Measurements from ENCODE around the gene ZNF566. TPM values are rescaled to one million over a fixed set of nuclear protein-coding genes. Genes with fewer than 3 reads are reported as not detected.

The ZNF566 gene
- polyA plus RNA-seq, 1 donor (not counting 4 experiments of a cell fraction or from before 2014, with no cell fraction given) = 3.9 TPM

- DNase-seq (ENCODE audit: low read depth, low spot score) = no peak
- FAIRE-seq = no peak
- peak overlapping the region; percentile 72 for H3K4me2 ChIP-seq (ENCODE audit: control insufficient read depth, extremely low read depth, insufficient read depth, low read depth, low read length)
These were observed 71.5 kb downstream of the ZNF566 start for GRCh38 chr19:36417752-36418286.

GRCh38 chr19:36409841-36410240 is 79.5 kb downstream of the ZNF566 start:
- dilution Hi-C loops (cut with MboI; ENCODE audit: extremely low pct_ligation_motif_present, low sequenced_read_pairs) = no loop called here
- Histone ChIP-seq H3K9ac (ENCODE audit: control insufficient read depth, extremely low read depth, insufficient read depth, low read length) (no peak overlapping the region), H4K20me1 (ENCODE audit: control insufficient read depth, extremely low read depth, insufficient read depth, low read length) (no peaks in the 10 kb centered on the region), H3K4me2 (ENCODE audit: control insufficient read depth, extremely low read depth, insufficient read depth, low read depth, low read length) (no peak overlapping the region), H3K9me1 (ENCODE audit: control insufficient read depth, extremely low read depth, insufficient read depth, low read length) (no peaks in the 10 kb centered on the region), H3K36me3 (ENCODE audit: control insufficient read depth in 2 of 2, extremely low read depth in 1 of 2, insufficient read depth in 2 of 2, low read length in 2 of 2) (peaks cover 0 to 10% of the 10 kb centered on the region in 2 experiments), H3K27me3 (ENCODE audit: control insufficient read depth, extremely low read depth, insufficient read depth, low read length) (no peaks in the 10 kb centered on the region), H3K79me2 (ENCODE audit: control insufficient read depth, insufficient read depth, low read length) (no peaks in the 10 kb centered on the region), H3K4me1 (ENCODE audit: control insufficient read depth, extremely low read depth, insufficient read depth, low read length) (no peaks in the 10 kb centered on the region), H3K9me3 (ENCODE audit: control insufficient read depth, low read depth, low read length) (no peaks in the 10 kb centered on the region), H2AFZ (ENCODE audit: control insufficient read depth, low read length) (no peak overlapping the region), H3K4me3 (ENCODE audit: control insufficient read depth in 2 of 3, extremely low read depth in 1 of 3, insufficient read depth in 2 of 3, low read depth in 1 of 3, low read length in 3 of 3) (no peak overlapping the region), H3K27ac (ENCODE audit: control insufficient read depth, insufficient read depth, low read length) (no peak overlapping the region)
- DNase-seq (ENCODE audit: low read depth, low spot score) (no peak), FAIRE-seq (no peak)
- no peak for TF ChIP-seq CTCF (optimal IDR thresholded peaks at IDR 0.05 in 1 of 3, IDR thresholded peaks at IDR 0.05 in 1 of 3, conservative IDR thresholded peaks at IDR 0.05 in 1 of 3; ENCODE audit: extremely low read depth in 1 of 3, insufficient read depth in 2 of 3, low read length in 3 of 3)
- TF ChIP-seq EZH2 (IDR thresholded peaks at IDR 0.05; ENCODE audit: low read length) = no peak

More at GRCh38 chr19:36417752-36418286, 71.5 kb downstream of the ZNF566 start:
- Histone ChIP-seq H3K9me3 (ENCODE audit: control insufficient read depth, low read depth, low read length) (peaks cover 7% of the 10 kb centered on the region), H2AFZ (ENCODE audit: control insufficient read depth, low read length) (peak overlapping the region; percentile 91), H4K20me1 (ENCODE audit: control insufficient read depth, extremely low read depth, insufficient read depth, low read length) (no peaks in the 10 kb centered on the region), H3K4me1 (ENCODE audit: control insufficient read depth, extremely low read depth, insufficient read depth, low read length) (peaks cover 8% of the 10 kb centered on the region), H3K9ac (ENCODE audit: control insufficient read depth, extremely low read depth, insufficient read depth, low read length) (peak overlapping the region; percentile 72), H3K36me3 (ENCODE audit: control insufficient read depth in 2 of 2, extremely low read depth in 1 of 2, insufficient read depth in 2 of 2, low read length in 2 of 2) (no peaks in the 10 kb centered on the region), H3K79me2 (ENCODE audit: control insufficient read depth, insufficient read depth, low read length) (peaks cover 13% of the 10 kb centered on the region), H3K27me3 (ENCODE audit: control insufficient read depth, extremely low read depth, insufficient read depth, low read length) (peaks cover 7% of the 10 kb centered on the region), H3K9me1 (ENCODE audit: control insufficient read depth, extremely low read depth, insufficient read depth, low read length) (no peaks in the 10 kb centered on the region), H3K27ac (ENCODE audit: control insufficient read depth, insufficient read depth, low read length) (peak overlapping the region; percentile 49), H3K4me3 (ENCODE audit: control insufficient read depth in 2 of 3, extremely low read depth in 1 of 3, insufficient read depth in 2 of 3, low read depth in 1 of 3, low read length in 3 of 3) (peak overlapping the region; percentile 52 to 79 (median 68))
- TF ChIP-seq EZH2 (IDR thresholded peaks at IDR 0.05; ENCODE audit: low read length) = no peak
- TF ChIP-seq CTCF (optimal IDR thresholded peaks at IDR 0.05 in 1 of 3, IDR thresholded peaks at IDR 0.05 in 1 of 3, conservative IDR thresholded peaks at IDR 0.05 in 1 of 3; ENCODE audit: extremely low read depth in 1 of 3, insufficient read depth in 2 of 3, low read length in 3 of 3) = no peak
- dilution Hi-C loops (cut with MboI; ENCODE audit: extremely low pct_ligation_motif_present, low sequenced_read_pairs) = no loop called here

All from keratinocyte (primary cell).